Measurements from ENCODE around the gene SFXN2.

- TF ChIP-seq POLR2AphosphoS5 (IDR thresholded peaks at IDR 0.05; ENCODE audit: low read depth, low read length) (no peak), POLR2A (IDR thresholded peaks at IDR 0.05; ENCODE audit: low read depth, low read length) (no peak), TAF1 (IDR thresholded peaks at IDR 0.05; ENCODE audit: borderline replicate concordance, low read depth, low read length) (no peak)
Observed at GRCh38 chr10:102727037-102727818, 12.8 kb downstream of the SFXN2 start.

Data from GM12892 (cell line).